ENCODE measurements around the gene GALNT18.

Gene GALNT18

GRCh38 chr11:11424688-11425087 is 197.1 kb downstream of the GALNT18 start:
- Histone ChIP-seq H3K36me3 (ENCODE audit: control insufficient read depth, insufficient read depth, low read length) (no peaks in the 10 kb centered on the region), H3K9me3 (ENCODE audit: control insufficient read depth, low read length) (no peaks in the 10 kb centered on the region), H3K4me1 (ENCODE audit: control insufficient read depth, insufficient read depth, low read length, poor library complexity, severe bottlenecking) (peaks cover 13% of the 10 kb centered on the region), H3K4me3 (ENCODE audit: extremely low read depth, insufficient read depth, low read length, poor library complexity, severe bottlenecking) (no peak overlapping the region), H3K27ac (ENCODE audit: low read depth, low read length, severe bottlenecking) (no peak overlapping the region)
- WGBS, 2 experiments (ENCODE audit: insufficient coverage in 2 of 2), result 90 to 94% methylated on average over 7 of the region's 7 CpGs

GRCh38 chr11:11422411-11423128 is 199.2 kb downstream of the GALNT18 start:
- Histone ChIP-seq H3K9me3 (ENCODE audit: control insufficient read depth, low read length) (no peaks in the 10 kb centered on the region), H3K4me1 (ENCODE audit: control insufficient read depth, insufficient read depth, low read length, poor library complexity, severe bottlenecking) (peaks cover 13% of the 10 kb centered on the region), H3K27ac (ENCODE audit: low read depth, low read length, severe bottlenecking) (no peak overlapping the region), H3K36me3 (ENCODE audit: control insufficient read depth, insufficient read depth, low read length) (no peaks in the 10 kb centered on the region), H3K4me3 (ENCODE audit: extremely low read depth, insufficient read depth, low read length, poor library complexity, severe bottlenecking) (no peak overlapping the region)
- 84 to 96% methylated on average over 4 to 5 of the region's 5 CpGs for WGBS, 2 experiments (ENCODE audit: insufficient coverage in 2 of 2)

DNA sequence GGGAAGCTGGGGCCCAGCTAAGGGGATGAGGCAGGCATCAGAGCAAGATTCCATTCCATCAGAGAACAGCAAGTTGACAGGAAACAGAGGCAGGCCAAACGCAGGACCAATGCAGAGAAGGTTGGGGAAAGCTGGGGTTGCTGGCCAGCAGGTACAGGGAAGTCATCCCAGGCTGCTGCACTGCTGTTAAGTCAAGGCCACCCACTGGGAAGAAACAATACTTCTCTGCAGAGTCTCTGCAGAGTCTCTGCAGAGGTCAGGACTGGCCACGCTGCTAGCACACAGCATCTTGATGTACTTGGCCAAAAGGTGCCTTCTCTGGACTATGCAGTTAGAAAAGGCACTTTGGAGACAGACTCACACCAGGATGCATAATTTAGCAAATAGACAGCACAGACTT is 200.3 kb downstream of the GALNT18 start:
- no peak overlapping the region for H3K27ac ChIP-seq (ENCODE audit: low read depth, low read length, severe bottlenecking)
- H3K9me3 ChIP-seq (ENCODE audit: control insufficient read depth, low read length), result no peaks in the 10 kb centered on the region
- H3K4me3 ChIP-seq (ENCODE audit: extremely low read depth, insufficient read depth, low read length, poor library complexity, severe bottlenecking), result no peak overlapping the region
- H3K4me1 ChIP-seq (ENCODE audit: control insufficient read depth, insufficient read depth, low read length, poor library complexity, severe bottlenecking), result peaks cover 16% of the 10 kb centered on the region
- WGBS, 2 experiments (ENCODE audit: insufficient coverage in 2 of 2), result 67 to 69% methylated on average over 2 of the region's 2 CpGs
- H3K36me3 ChIP-seq (ENCODE audit: control insufficient read depth, insufficient read depth, low read length), result no peaks in the 10 kb centered on the region

DNA sequence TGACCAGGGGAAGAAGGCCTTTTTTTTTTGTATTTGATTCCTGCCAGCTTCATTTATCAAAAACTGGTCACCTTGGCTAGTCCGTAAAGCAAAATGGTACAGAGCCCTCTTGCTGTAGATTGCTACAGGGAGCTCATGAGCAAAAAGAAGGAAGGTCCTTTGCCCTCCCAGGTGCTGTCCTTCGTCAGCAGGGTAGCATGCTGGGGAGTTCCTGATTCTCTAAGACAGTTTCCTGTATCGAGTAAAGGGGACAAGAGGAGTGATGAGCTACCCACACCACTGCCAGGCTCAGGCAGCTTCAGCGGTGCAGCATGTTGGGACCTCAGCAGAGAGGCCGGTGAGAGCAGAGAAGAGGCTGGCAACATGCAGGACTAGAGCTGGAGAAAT is 200.9 kb downstream of the GALNT18 start:
- no peaks in the 10 kb centered on the region for H3K9me3 ChIP-seq (ENCODE audit: control insufficient read depth, low read length)
- 95 to 97% methylated on average over 2 to 3 of the region's 5 CpGs for WGBS, 2 experiments (ENCODE audit: insufficient coverage in 2 of 2)
- H3K36me3 ChIP-seq (ENCODE audit: control insufficient read depth, insufficient read depth, low read length), result no peaks in the 10 kb centered on the region
- H3K27ac ChIP-seq (ENCODE audit: low read depth, low read length, severe bottlenecking), result no peak overlapping the region
- H3K4me3 ChIP-seq (ENCODE audit: extremely low read depth, insufficient read depth, low read length, poor library complexity, severe bottlenecking), result no peak overlapping the region
- H3K4me1 ChIP-seq (ENCODE audit: control insufficient read depth, insufficient read depth, low read length, poor library complexity, severe bottlenecking), result peaks cover 16% of the 10 kb centered on the region

- Histone ChIP-seq H3K36me3 (ENCODE audit: control insufficient read depth, insufficient read depth, low read length) (no peaks in the 10 kb centered on the region), H3K27ac (ENCODE audit: low read depth, low read length, severe bottlenecking) (no peak overlapping the region), H3K9me3 (ENCODE audit: control insufficient read depth, low read length) (no peaks in the 10 kb centered on the region), H3K4me3 (ENCODE audit: extremely low read depth, insufficient read depth, low read length, poor library complexity, severe bottlenecking) (no peak overlapping the region), H3K4me1 (ENCODE audit: control insufficient read depth, insufficient read depth, low read length, poor library complexity, severe bottlenecking) (peaks cover 18% of the 10 kb centered on the region)
- WGBS, 2 experiments (ENCODE audit: insufficient coverage in 2 of 2), result 87 to 93% methylated on average over 3 of the region's 4 CpGs
Observed at GRCh38 chr11:11420191-11420898, 201.5 kb downstream of the GALNT18 start.

- no peak overlapping the region for H3K27ac ChIP-seq (ENCODE audit: low read depth, low read length, severe bottlenecking)
- H3K4me3 ChIP-seq (ENCODE audit: extremely low read depth, insufficient read depth, low read length, poor library complexity, severe bottlenecking), result no peak overlapping the region
- no peaks in the 10 kb centered on the region for H3K36me3 ChIP-seq (ENCODE audit: control insufficient read depth, insufficient read depth, low read length)
- H3K9me3 ChIP-seq (ENCODE audit: control insufficient read depth, low read length), result no peaks in the 10 kb centered on the region
- 78 to 93% methylated on average over 2 of the region's 3 CpGs for WGBS, 2 experiments (ENCODE audit: insufficient coverage in 2 of 2)
- H3K4me1 ChIP-seq (ENCODE audit: control insufficient read depth, insufficient read depth, low read length, poor library complexity, severe bottlenecking), result peaks cover 18% of the 10 kb centered on the region
Observed at GRCh38 chr11:11419747-11420146, 202.1 kb downstream of the GALNT18 start.

DNA sequence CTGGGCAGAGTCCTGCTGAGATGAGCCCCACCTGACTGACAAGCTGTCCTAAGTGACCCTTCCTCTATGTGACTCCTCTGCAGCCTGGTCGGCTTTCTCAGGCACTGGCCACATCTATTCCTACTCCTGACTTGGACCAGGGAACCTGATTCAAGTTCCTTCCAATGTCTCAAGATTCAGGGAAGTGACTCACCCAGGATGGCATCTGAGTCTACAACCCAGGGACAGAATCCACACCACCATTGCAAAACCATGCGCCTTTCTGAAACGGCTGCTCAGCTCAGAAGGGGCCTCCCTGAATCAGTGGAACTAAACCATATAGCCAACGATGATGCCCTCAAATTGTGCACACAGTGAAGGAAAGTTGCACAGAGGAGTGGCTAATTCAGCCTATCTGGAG is 204.9 kb downstream of the GALNT18 start:
- 83 to 85% methylated on average over 2 to 4 of the region's 4 CpGs for WGBS, 2 experiments (ENCODE audit: insufficient coverage in 2 of 2)
- H3K4me1 ChIP-seq (ENCODE audit: control insufficient read depth, insufficient read depth, low read length, poor library complexity, severe bottlenecking), result peaks cover 18% of the 10 kb centered on the region
- H3K4me3 ChIP-seq (ENCODE audit: extremely low read depth, insufficient read depth, low read length, poor library complexity, severe bottlenecking), result no peak overlapping the region
- no peaks in the 10 kb centered on the region for H3K9me3 ChIP-seq (ENCODE audit: control insufficient read depth, low read length)
- H3K36me3 ChIP-seq (ENCODE audit: control insufficient read depth, insufficient read depth, low read length), result no peaks in the 10 kb centered on the region
- H3K27ac ChIP-seq (ENCODE audit: low read depth, low read length, severe bottlenecking), result peak overlapping the region; percentile 62

- H3K36me3 ChIP-seq (ENCODE audit: control insufficient read depth, insufficient read depth, low read length), result no peaks in the 10 kb centered on the region
- WGBS, 2 experiments (ENCODE audit: insufficient coverage in 2 of 2), result 93 to 94% methylated on average over 2 of the region's 5 CpGs
- no peaks in the 10 kb centered on the region for H3K9me3 ChIP-seq (ENCODE audit: control insufficient read depth, low read length)
- no peak overlapping the region for H3K4me3 ChIP-seq (ENCODE audit: extremely low read depth, insufficient read depth, low read length, poor library complexity, severe bottlenecking)
- peak overlapping the region; percentile 62 for H3K27ac ChIP-seq (ENCODE audit: low read depth, low read length, severe bottlenecking)
- H3K4me1 ChIP-seq (ENCODE audit: control insufficient read depth, insufficient read depth, low read length, poor library complexity, severe bottlenecking), result peaks cover 18% of the 10 kb centered on the region
Observed at GRCh38 chr11:11416502-11416901, 205.3 kb downstream of the GALNT18 start.

DNA sequence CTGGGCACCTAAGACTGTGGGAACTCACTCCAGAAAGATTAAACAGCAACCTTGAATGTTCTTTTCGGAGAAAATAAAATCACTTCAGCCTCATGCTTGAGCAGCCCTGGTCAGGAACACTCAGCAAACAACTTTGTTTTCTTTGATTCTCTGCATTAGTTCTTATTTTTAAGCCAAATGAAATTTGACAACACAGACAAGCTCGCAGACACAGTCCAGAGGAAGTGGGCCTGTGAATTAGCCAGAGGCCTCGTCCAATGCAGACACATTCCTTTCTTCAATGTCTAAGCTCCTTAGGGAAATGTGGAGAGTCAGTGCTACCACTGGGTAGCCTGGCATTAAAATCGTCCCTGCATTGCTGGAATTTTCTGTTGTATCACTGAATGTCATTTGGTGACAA is 205.9 kb downstream of the GALNT18 start:
- Histone ChIP-seq H3K9me3 (ENCODE audit: control insufficient read depth, low read length) (no peaks in the 10 kb centered on the region), H3K4me3 (ENCODE audit: extremely low read depth, insufficient read depth, low read length, poor library complexity, severe bottlenecking) (no peak overlapping the region), H3K27ac (ENCODE audit: low read depth, low read length, severe bottlenecking) (peak overlapping the region; percentile 62), H3K36me3 (ENCODE audit: control insufficient read depth, insufficient read depth, low read length) (no peaks in the 10 kb centered on the region), H3K4me1 (ENCODE audit: control insufficient read depth, insufficient read depth, low read length, poor library complexity, severe bottlenecking) (peaks cover 18% of the 10 kb centered on the region)
- 84 to 91% methylated on average over 3 to 4 of the region's 4 CpGs for WGBS, 2 experiments (ENCODE audit: insufficient coverage in 2 of 2)

GRCh38 chr11:11414996-11415395 is 206.8 kb downstream of the GALNT18 start:
- Histone ChIP-seq H3K4me3 (ENCODE audit: extremely low read depth, insufficient read depth, low read length, poor library complexity, severe bottlenecking) (no peak overlapping the region), H3K9me3 (ENCODE audit: control insufficient read depth, low read length) (no peaks in the 10 kb centered on the region), H3K36me3 (ENCODE audit: control insufficient read depth, insufficient read depth, low read length) (no peaks in the 10 kb centered on the region), H3K27ac (ENCODE audit: low read depth, low read length, severe bottlenecking) (no peak overlapping the region), H3K4me1 (ENCODE audit: control insufficient read depth, insufficient read depth, low read length, poor library complexity, severe bottlenecking) (peaks cover 19% of the 10 kb centered on the region)
- whole genome bisulfite sequencing, 2 experiments (ENCODE audit: insufficient coverage in 2 of 2), result 80 to 83% methylated on average over 4 to 5 of the region's 7 CpGs

GRCh38 chr11:11413776-11414175 is 208.0 kb downstream of the GALNT18 start:
- H3K9me3 ChIP-seq (ENCODE audit: control insufficient read depth, low read length), result no peaks in the 10 kb centered on the region
- WGBS, 2 experiments (ENCODE audit: insufficient coverage in 2 of 2), result 88 to 91% methylated on average over 6 of the region's 6 CpGs
- H3K4me3 ChIP-seq (ENCODE audit: extremely low read depth, insufficient read depth, low read length, poor library complexity, severe bottlenecking), result no peak overlapping the region
- H3K36me3 ChIP-seq (ENCODE audit: control insufficient read depth, insufficient read depth, low read length), result no peaks in the 10 kb centered on the region
- peaks cover 23% of the 10 kb centered on the region for H3K4me1 ChIP-seq (ENCODE audit: control insufficient read depth, insufficient read depth, low read length, poor library complexity, severe bottlenecking)
- H3K27ac ChIP-seq (ENCODE audit: low read depth, low read length, severe bottlenecking), result no peak overlapping the region
